Stimulated activated CD4-positive, alpha-beta T cell treated with anti-CD3 and anti-CD28 coated beads, Interleukin-12 subunit alpha, Interleukin-12 subunit beta, amount 100 ng/mL, for 48 hours (primary cell): Measurements from ENCODE around the gene RPS27.
"Not testable (repeated sequence)": the region's sequence is repeated elsewhere in the genome, so short reads cannot be mapped to it uniquely, and the experiment has no call there.

Source experiments
- DNase-seq, 3 donors: peaks; one replicate each; pipeline ENCODE4 v3.0.0-alpha.2; 2020; ENCODE audit warnings: low read depth in 2 of 3, low spot score in 1 of 3

RPS27 gene

GRCh38 chr1:153960206-153960605, 30.4 kb upstream of the RPS27 start:
- DNase-seq: no peak

GRCh38 chr1:153961421-153961820, 29.1 kb upstream of the RPS27 start:
- DNase-seq: no peak

- no peak for DNase-seq
Observed at GRCh38 chr1:153962088-153963029, 28.2 kb upstream of the RPS27 start.

GRCh38 chr1:153963030-153963849, 27.3 kb upstream of the RPS27 start, which contains the start of gene SLC39A1:
SLC39A1 (minus strand) TSS chr1:153963537; CDS start chr1:153962715, 822 bp downstream.
- peak; percentile 89 to 97 (median 96) for DNase-seq

- no peak for DNase-seq
Observed at GRCh38 chr1:153963850-153964331, 26.7 kb upstream of the RPS27 start.

GRCh38 chr1:153967107-153967999, 23.2 kb upstream of the RPS27 start, which contains the start of gene CREB3L4:
CREB3L4 (plus strand) TSS chr1:153967902; CDS start chr1:153968526, 624 bp downstream.
- peak; percentile 54 to 75 (median 68) for DNase-seq

GRCh38 chr1:153968000-153968363, 22.6 kb upstream of the RPS27 start:
- no peak for DNase-seq

GRCh38 chr1:153968408-153968807, 22.2 kb upstream of the RPS27 start:
- DNase-seq: no peak

- no peak for DNase-seq
Observed at GRCh38 chr1:153968972-153969371, 21.6 kb upstream of the RPS27 start.

- no peak for DNase-seq
Observed at GRCh38 chr1:153970346-153970745, 20.2 kb upstream of the RPS27 start.

- DNase-seq: no peak
Observed at GRCh38 chr1:153973071-153973470, 17.5 kb upstream of the RPS27 start.

GRCh38 chr1:153973525-153973924, 17.0 kb upstream of the RPS27 start:
- DNase-seq: no peak

GRCh38 chr1:153976819-153977249, 13.7 kb upstream of the RPS27 start:
- no peak for DNase-seq

- DNase-seq: peak; percentile 72 to 83 (median 78)
Observed at GRCh38 chr1:153977250-153978240, 13.0 kb upstream of the RPS27 start, which contains the start of gene JTB. JTB (minus strand) TSS chr1:153977674; CDS start chr1:153977252, 422 bp downstream.

GRCh38 chr1:153978274-153978909, 12.2 kb upstream of the RPS27 start:
- DNase-seq: no peak

GRCh38 chr1:153979091-153979490, 11.5 kb upstream of the RPS27 start:
- not testable (repeated sequence) for DNase-seq

- not testable (repeated sequence) for DNase-seq
Observed at GRCh38 chr1:153981735-153982134, 8.8 kb upstream of the RPS27 start.

GRCh38 chr1:153984123-153984894, 6.3 kb upstream of the RPS27 start:
- no peak for DNase-seq
